Stimulated activated naive CD4-positive, alpha-beta T cell (primary cell): Measurements from ENCODE around the gene MCC.
A peak's percentile ranks its signal among the peaks of the same experiment; 100 is the strongest.

Experiments used
- DNase-seq, 6 experiments: peaks; one replicate each; lab custom pipeline; 2025; lab: John Stamatoyannopoulos, UW

The MCC gene

GRCh38 chr5:113108485-113108884, 379.8 kb downstream of the MCC start:
- DNase-seq = no peak

GRCh38 chr5:113106821-113107220, 381.4 kb downstream of the MCC start:
- no peak for DNase-seq

GRCh38 chr5:113105693-113106280, 382.5 kb downstream of the MCC start:
- no peak for DNase-seq

- no peak for DNase-seq
Observed at GRCh38 chr5:113103330-113103729, 384.9 kb downstream of the MCC start.

- DNase-seq = no peak
Observed at GRCh38 chr5:113102121-113102531, 386.1 kb downstream of the MCC start.

- DNase-seq = no peak
Observed at GRCh38 chr5:113100981-113101380, 387.3 kb downstream of the MCC start.

- no peak for DNase-seq
Observed at GRCh38 chr5:113099822-113100221, 388.4 kb downstream of the MCC start.

GRCh38 chr5:113098378-113098777, 389.9 kb downstream of the MCC start:
- DNase-seq = no peak

GRCh38 chr5:113095831-113096230, 392.4 kb downstream of the MCC start:
- DNase-seq = no peak

- no peak for DNase-seq
Observed at GRCh38 chr5:113093558-113093957, 394.7 kb downstream of the MCC start.

GRCh38 chr5:113092683-113093082, 395.6 kb downstream of the MCC start:
- DNase-seq = no peak

- DNase-seq = no peak
Observed at GRCh38 chr5:113091622-113092021, 396.6 kb downstream of the MCC start.

- peak in 2 of 6 experiments; percentile 11 to 12 for DNase-seq
Observed at GRCh38 chr5:113090336-113091106, 397.7 kb downstream of the MCC start.

GRCh38 chr5:113089653-113090335, 398.5 kb downstream of the MCC start:
- DNase-seq = no peak

- no peak for DNase-seq
Observed at GRCh38 chr5:113087976-113088514, 400.2 kb downstream of the MCC start.

- no peak for DNase-seq
Observed at GRCh38 chr5:113085880-113086409, 402.3 kb downstream of the MCC start.

- no peak for DNase-seq
Observed at GRCh38 chr5:113085084-113085414, 403.2 kb downstream of the MCC start.

GRCh38 chr5:113084402-113085083, 403.7 kb downstream of the MCC start:
- no peak for DNase-seq

GRCh38 chr5:113083481-113083880, 404.8 kb downstream of the MCC start:
- DNase-seq = no peak

- DNase-seq = no peak
Observed at GRCh38 chr5:113082547-113082905, 405.7 kb downstream of the MCC start.

GRCh38 chr5:113081881-113082546, 406.2 kb downstream of the MCC start:
- no peak for DNase-seq
